Fibroblast of pulmonary artery (primary cell): ENCODE results near the gene MPC1.
A peak's percentile ranks its signal among the peaks of the same experiment; 100 is the strongest.
"Not testable (repeated sequence)": the region's sequence is repeated elsewhere in the genome, so short reads cannot be mapped to it uniquely, and the experiment has no call there.

Source experiments
- DNase-seq: peaks from one replicate; pipeline ENCODE4 v3.0.0-alpha.2; 2010; ENCODE audit warnings: low read depth
- H3K4me3 ChIP-seq: replicated peaks from 2 replicates; pipeline ENCODE4 v1.5.1; 2011; ENCODE audit warnings: low read depth, mild to moderate bottlenecking, control low read depth, low read length, moderate library complexity
- TF ChIP-seq, protein P1 (sequence below): IDR thresholded peaks from 2 replicates; pipeline ENCODE4 v1.5.1; 2011; ENCODE audit warnings: mild to moderate bottlenecking, control low read depth, low read length, inconsistent platforms; ENCODE audit errors: missing control alignments

MPC1 gene

DNA sequence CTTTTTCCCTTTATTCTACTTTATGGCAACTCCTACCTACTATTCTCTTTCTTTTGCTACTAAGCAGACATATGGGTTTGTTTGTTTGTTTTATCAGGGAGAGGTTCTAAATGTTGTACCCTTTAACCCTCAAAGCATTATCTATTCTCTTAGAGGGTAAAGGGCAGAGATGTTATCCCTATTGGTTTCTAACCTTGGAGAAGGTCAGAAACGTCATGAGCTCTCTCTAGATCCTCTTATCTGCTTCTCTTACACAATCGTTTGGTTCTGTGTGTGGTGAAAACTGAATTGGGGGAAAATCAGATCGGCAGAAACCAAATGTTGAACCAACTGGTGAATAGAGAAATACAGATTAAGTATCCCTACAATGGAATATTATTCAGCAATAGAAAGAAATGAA, 6.4 kb upstream of the MPC1 start:
- no peak overlapping the region for H3K4me3 ChIP-seq
- DNase-seq: no peak
- TF ChIP-seq, protein P1, sequence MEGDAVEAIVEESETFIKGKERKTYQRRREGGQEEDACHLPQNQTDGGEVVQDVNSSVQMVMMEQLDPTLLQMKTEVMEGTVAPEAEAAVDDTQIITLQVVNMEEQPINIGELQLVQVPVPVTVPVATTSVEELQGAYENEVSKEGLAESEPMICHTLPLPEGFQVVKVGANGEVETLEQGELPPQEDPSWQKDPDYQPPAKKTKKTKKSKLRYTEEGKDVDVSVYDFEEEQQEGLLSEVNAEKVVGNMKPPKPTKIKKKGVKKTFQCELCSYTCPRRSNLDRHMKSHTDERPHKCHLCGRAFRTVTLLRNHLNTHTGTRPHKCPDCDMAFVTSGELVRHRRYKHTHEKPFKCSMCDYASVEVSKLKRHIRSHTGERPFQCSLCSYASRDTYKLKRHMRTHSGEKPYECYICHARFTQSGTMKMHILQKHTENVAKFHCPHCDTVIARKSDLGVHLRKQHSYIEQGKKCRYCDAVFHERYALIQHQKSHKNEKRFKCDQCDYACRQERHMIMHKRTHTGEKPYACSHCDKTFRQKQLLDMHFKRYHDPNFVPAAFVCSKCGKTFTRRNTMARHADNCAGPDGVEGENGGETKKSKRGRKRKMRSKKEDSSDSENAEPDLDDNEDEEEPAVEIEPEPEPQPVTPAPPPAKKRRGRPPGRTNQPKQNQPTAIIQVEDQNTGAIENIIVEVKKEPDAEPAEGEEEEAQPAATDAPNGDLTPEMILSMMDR: no peak

DNA sequence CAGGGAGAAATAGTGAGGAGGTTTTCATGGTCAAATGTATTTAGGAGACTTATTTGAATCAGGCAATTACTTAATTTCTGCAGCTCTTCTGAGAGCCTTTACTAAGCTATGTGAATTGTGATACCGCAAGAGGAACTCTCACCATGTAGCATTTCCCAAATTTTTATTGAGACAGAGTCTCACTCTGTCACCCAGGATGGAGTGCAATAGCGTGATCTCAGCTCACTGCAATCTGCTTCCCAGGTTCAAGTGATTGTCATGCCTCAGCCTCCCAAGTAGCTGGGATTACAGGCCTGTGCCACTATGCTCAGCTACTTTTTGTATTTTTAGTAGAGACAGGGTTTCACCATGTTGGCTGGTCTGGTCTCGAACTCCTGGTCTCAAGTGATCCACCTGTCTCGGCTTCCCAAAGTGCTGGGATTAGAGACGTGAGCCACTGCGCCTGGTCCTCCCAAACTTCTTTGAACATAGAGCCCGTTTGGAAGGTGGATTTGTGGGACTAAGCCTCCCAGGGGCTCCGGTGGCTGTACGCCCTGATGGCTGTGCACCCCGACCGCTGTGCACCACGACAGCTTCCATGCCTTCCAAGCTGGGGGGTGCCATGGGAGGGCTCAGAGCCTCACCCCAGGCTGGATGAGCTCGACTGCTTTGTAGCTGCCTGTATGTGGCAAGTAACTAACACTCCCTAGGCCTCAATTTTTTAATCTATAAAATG, 5.7 kb upstream of the MPC1 start:
- TF ChIP-seq, protein P1: no peak
- no peak overlapping the region for H3K4me3 ChIP-seq
- DNase-seq: no peak

DNA sequence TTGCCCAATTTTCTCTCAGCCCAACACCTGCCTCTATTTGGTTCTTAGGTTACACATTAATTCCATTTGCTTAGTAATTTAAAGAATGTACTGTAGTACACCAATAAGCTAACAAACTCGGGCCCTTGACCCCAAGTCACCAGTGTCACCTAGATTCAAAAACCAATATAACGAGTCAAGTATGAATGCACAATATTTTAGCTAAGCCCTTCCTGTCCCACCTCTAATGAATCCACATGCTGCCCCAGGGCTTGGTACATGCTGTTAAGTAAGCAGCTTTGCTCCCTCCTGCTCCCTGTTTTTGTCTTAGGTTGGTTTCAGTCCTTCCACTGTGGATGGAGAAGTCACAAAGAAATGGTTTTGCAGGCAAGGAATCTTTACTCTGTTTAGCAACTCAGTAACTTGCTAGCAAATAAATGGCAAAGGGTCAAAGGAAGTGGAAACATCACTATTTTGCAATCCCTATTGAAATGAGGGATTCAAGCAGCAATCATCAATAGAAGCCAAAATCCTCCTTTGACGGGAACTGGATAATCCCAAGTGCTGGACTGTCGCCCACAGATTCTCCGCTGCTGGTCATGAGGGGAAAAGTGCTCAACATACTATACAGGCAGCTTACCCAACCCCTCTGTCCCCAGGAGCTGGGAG, 5.0 kb upstream of the MPC1 start:
- TF ChIP-seq, protein P1: no peak
- no peak for DNase-seq
- H3K4me3 ChIP-seq: no peak overlapping the region

DNA sequence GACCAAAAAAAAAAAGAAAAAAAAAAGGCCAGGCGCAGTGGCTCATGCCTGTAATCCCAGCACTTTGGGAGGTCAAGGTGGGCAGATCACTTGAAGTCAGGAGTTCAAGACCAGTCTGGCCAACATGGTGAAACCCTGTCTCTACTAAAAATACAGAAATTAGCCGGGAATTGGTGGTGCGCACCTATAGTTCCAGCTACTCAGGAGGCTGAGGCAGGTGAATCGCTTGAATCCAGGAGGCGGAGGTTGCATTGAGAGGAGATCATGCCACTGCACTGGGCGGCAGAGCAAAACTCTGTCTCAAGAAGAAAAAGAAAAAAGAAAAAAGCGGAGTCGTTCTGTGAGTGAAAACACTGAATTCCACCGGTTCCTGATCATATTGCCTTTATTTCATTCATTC, 4.4 kb upstream of the MPC1 start:
- not testable (repeated sequence) for DNase-seq, H3K4me3 ChIP-seq

DNA sequence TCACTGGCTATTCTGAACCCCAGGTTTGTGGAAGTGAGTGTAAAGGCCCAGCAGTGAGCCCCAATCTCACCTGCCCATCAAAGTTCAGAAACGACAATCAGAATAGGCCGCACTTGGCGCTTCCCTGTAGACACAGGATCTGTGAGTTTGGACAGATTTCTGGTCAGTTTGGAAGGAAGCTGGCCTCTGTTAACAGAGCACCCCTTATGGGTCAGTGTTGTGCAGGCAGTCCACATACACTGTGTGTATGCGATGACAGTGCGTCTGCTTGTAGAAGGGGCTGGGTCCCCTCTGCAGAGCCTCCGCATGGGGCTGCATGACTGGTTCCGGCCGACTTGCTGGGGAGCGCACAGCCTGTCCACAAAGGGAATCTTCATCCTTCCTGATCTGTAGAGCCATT, 3.4 kb upstream of the MPC1 start:
- TF ChIP-seq, protein P1: no peak
- no peak overlapping the region for H3K4me3 ChIP-seq
- DNase-seq: no peak

DNA sequence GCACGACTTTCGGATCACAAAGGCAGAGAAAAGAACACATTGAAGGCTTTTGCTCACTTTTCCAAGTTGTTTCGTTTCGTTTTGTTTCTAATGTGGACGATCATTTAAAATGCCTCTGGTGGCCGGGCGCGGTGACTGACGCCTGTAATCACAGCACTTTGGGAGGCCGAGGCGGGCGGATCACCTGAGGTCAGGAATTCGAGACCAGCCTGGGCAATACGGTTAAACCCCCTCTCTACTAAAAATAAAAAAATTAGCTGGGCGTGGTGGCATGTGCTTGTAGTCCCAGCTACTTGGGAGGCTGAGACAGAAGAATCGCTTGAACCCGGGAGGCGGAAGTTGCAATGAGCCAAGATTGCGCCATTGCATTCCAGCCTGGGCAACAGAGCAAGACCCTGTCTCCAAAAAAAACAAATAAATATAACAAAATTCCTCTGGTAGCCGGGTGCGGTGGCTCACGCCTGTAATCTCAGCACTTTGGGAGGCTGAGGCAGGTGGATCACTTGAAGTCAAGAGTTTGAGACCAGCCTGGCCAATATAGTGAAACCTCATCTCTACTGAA, 1.1 kb upstream of the MPC1 start:
- DNase-seq: not testable (repeated sequence)
- H3K4me3 ChIP-seq: peak overlapping the region; percentile 66

DNA sequence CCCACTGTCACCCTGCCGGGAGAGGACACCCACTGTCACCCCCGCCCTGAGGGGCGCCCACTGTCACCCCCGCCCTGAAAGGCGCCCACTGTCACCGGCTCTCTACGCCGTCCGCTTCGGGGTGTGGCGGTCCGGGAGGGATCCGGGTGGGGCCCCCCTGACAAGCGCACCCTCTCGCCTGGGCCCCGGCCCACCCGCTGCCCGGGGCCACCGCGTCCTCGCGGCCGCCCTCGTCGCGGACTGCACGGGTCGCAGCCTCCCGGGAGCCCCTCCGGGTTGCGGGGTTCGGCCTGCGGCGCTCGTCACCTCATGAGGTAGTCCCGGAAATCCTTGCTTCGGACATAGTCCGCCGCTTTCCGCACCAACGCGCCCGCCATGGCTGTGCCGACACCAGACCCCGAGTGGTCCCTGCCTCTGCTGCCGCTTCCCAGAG, 224 bp downstream of the MPC1 start:
- peak overlapping the region; percentile 78 for H3K4me3 ChIP-seq
- DNase-seq: no peak
- TF ChIP-seq, protein P1: no peak
